Heart left ventricle (tissue), 16 donors: ENCODE results near the gene KRT85. TPM values are rescaled to one million over a fixed set of nuclear protein-coding genes. Genes with fewer than 3 reads are reported as not detected.

Source experiments
- ATAC-seq, 4 donors: fragments of 200-7000 bp; cut with Tn5 transposase; one replicate each; pipeline ENCODE4 v1.9.1; 2020 to 2022; ENCODE audit warnings: moderate library complexity in 4 of 4, mild to moderate bottlenecking in 3 of 4, moderate number of reproducible peaks in 1 of 4
- DNase-seq, 5 donors: peaks; one replicate each; pipeline ENCODE4 v3.0.0-alpha.2; 2020
- H3K27ac ChIP-seq, 12 donors: fragments of 200-600 bp; sonication (generic) in 4 of 12; one replicate each; pipeline versions ENCODE4 v1.5.0 to v1.8.0; 2016 to 2022; ENCODE audit warnings: mild to moderate bottlenecking in 2 of 12
- H3K27me3 ChIP-seq, 9 donors: fragments of 200-600 bp; sonication (generic) in 2 of 9; one replicate each; pipeline versions ENCODE4 v1.5.1 to v1.8.0; 2016 to 2022; ENCODE audit warnings: mild to moderate bottlenecking in 3 of 9
- H3K36me3 ChIP-seq, 9 donors: fragments of 200-600 bp; sonication (generic) in 2 of 9; one replicate each; pipeline versions ENCODE4 v1.5.0 to v1.8.0; 2018 to 2022; ENCODE audit warnings: mild to moderate bottlenecking in 2 of 9
- H3K4me1 ChIP-seq, 12 donors: fragments of 200-600 bp; sonication (generic) in 4 of 12; one replicate each; pipeline versions ENCODE4 v1.5.0 to v1.8.0; 2016 to 2022; ENCODE audit warnings: mild to moderate bottlenecking in 3 of 12
- H3K4me3 ChIP-seq, 12 donors: fragments of 200-600 bp; sonication (generic) in 4 of 12; one replicate each; pipeline versions ENCODE4 v1.5.0 to v1.8.0; 2017 to 2022; ENCODE audit warnings: mild to moderate bottlenecking in 9 of 12, moderate library complexity in 4 of 12
- H3K9me3 ChIP-seq, 12 donors: fragments of 200-600 bp; sonication (generic) in 4 of 12; one replicate each; pipeline versions ENCODE4 v1.5.0 to v1.8.0; 2016 to 2022; ENCODE audit warnings: mild to moderate bottlenecking in 1 of 12
- CTCF ChIP-seq, 12 donors: fragments of 200-600 bp; sonication (generic) in 4 of 12; IDR thresholded peaks; one replicate each; pipeline versions ENCODE4 v1.5.0 to v1.8.0; 2018 to 2022; ENCODE audit warnings: antibody characterized with exemption in 12 of 12, mild to moderate bottlenecking in 5 of 12
- POLR2A ChIP-seq, 2 donors: fragments of 450-650 bp; IDR thresholded peaks; one replicate each; pipeline ENCODE4 v1.6.1; 2017; ENCODE audit warnings: antibody characterized with exemption in 2 of 2, mild to moderate bottlenecking in 2 of 2, moderate library complexity in 2 of 2
- WGBS, 4 donors: extraction: QIAGEN DNeasy Blood & Tissue Kit in 2 of 4; methylation state at CpG; one replicate each; pipeline versions ENCODE4 v1.1.5 to v1.1.7; 2013 to 2018; 5-methylcytosine and 5-hydroxymethylcytosine counted together
- intact Hi-C, 10 donors: fragments of 100-400 bp; cut with DNase I; formaldehyde crosslinking; loops; one replicate each; pipeline versions ENCODE4 v1.11.1 to v1.14.2; 2022
- polyA plus RNA-seq, 2 donors: library from polyadenylated mRNA; stranded (reverse); fragments of 200-250 nt; gene quantifications; one replicate each; pipeline ENCODE4 v1.2.3, GENCODE V29; 2013
- total RNA-seq, 9 donors: library from RNA; depleted of rRNA in 2 of 9; stranded (reverse); fragments of >200 nt in 2 of 9; fragmentation: NEBNext Ultra II Directional in 3 of 9; extraction: Animal tissue kit (Norgen Biotek cat#: 25700) in 3 of 9; gene quantifications; one replicate each; pipeline versions ENCODE4 v1.1.0 to v1.2.4, GENCODE V29; 2016 to 2023
- donor health status: ischemic (EF 13 %, LVEDD 7.1; RV severe dilation, severe dysfunction).
- donor health status: healthy with polysubstance abuse.
- donor health status: DM: no; HTN: yes; CAD: no.
- donor health status: DM: no; HTN: no; CAD: no.
- donor health status: ischemic (EF 25% LVEDD 6.9; RV normal size, moderate dysfunction).
- donor health status: ischemic (EF 25% LVEDD 5.7; RV mildly dilated, moderate dysfunction).
- donor health status: healthy.
- donor health status: DM: yes; HTN: yes; CAD: no.
- donor health status: ischemic (EF 35%, LVEDD 5.7; RV mildly dilated, moderate dysfunction).
- donor health status: nonischemic (EF 11% LVEDD 7.7; RV severe dilation, severe dysfunction).
- donor health status: DM: yes; HTN: yes; CAD: no.
- donor health status: PGD.
- donor health status: ischemic (EF 29% LVEDD 5.4; RV normal size, mild dysfunction).
- donor health status: nonischemic (EF 23%, LVEDD 6.1; RV moderate dilation, normal function).

The KRT85 gene
- total and polyA plus RNA-seq, 11 donors = not detected

DNA sequence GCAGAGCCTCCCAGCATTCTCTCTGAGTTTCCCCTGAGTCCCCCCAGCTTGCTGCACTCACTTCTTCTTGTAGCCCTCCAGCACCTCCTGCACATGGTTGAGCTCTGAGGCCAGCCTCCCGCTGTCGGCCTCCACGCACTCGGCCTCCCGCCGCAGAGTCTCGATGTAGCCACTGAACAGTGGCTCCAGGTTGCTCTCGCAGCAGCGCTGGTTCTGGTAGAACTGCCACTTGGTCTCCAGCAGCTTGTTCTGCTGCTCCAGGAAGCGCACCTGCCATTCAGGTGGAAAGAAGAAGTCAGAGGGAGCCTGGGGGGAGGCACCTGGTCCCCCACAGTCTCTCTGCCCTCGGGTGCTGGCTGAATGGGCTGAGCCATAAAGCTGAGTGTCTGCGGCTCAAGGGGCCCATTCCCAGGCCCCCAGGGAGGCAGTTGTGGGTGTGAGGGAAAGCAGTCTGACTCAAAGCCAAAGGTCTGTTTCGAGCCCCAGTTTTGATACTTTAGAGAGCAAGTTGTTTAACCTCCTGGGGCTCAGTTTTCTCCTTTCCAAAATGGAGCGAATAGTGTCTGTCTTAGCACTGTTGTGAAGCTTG is 2.3 kb downstream of the KRT85 start:
- no peak overlapping the region for H3K4me3 ChIP-seq
- H3K27me3 ChIP-seq = peaks cover 0 to 10% (median 0%) of the 10 kb centered on the region in 9 donors
- TF ChIP-seq POLR2A (IDR thresholded peaks at IDR 0.05) = no peak
- no peak for TF ChIP-seq CTCF (IDR thresholded peaks at IDR 0.05)
- intact Hi-C loops = no loop called here
- no peak overlapping the region for H3K27ac ChIP-seq
- WGBS, 4 donors = 83 to 91% (median 87%) methylated on average over 12 to 14 of the region's 14 CpGs
- no peaks in the 10 kb centered on the region for H3K36me3 ChIP-seq
- DNase-seq = no peak
- ATAC-seq = no peak
- H3K4me1 ChIP-seq = no peaks in the 10 kb centered on the region
- no peaks in the 10 kb centered on the region for H3K9me3 ChIP-seq

DNA sequence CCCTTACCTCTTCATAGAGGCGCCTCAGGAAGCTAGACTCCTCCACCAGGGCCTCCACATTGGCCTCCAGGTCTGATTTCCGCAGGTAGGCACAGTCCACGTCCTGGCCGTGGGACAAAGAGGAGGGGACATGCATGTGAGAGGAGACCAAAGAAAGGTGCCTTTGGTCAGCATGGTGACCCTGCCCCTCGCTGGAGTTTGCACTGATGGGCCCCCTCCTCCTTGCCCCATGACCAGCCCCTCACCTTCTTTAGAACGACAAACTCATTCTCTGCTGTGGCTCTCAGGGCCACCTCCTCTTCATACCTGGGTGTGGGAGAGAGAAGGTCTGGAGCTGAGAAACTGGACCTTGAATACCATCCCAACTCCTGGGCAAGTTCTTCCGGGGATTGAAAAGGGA is 3.2 kb downstream of the KRT85 start:
- intact Hi-C loops = no loop called here
- Histone ChIP-seq H3K27ac (no peak overlapping the region), H3K4me1 (no peaks in the 10 kb centered on the region), H3K9me3 (no peaks in the 10 kb centered on the region), H3K4me3 (no peak overlapping the region), H3K27me3 (peaks cover 0 to 16% (median 0%) of the 10 kb centered on the region in 9 donors), H3K36me3 (no peaks in the 10 kb centered on the region)
- ATAC-seq (no peak), DNase-seq (no peak)
- WGBS, 4 donors = 81 to 85% (median 83%) methylated on average over 7 of the region's 7 CpGs
- TF ChIP-seq POLR2A (IDR thresholded peaks at IDR 0.05) (no peak), CTCF (IDR thresholded peaks at IDR 0.05) (no peak)

DNA sequence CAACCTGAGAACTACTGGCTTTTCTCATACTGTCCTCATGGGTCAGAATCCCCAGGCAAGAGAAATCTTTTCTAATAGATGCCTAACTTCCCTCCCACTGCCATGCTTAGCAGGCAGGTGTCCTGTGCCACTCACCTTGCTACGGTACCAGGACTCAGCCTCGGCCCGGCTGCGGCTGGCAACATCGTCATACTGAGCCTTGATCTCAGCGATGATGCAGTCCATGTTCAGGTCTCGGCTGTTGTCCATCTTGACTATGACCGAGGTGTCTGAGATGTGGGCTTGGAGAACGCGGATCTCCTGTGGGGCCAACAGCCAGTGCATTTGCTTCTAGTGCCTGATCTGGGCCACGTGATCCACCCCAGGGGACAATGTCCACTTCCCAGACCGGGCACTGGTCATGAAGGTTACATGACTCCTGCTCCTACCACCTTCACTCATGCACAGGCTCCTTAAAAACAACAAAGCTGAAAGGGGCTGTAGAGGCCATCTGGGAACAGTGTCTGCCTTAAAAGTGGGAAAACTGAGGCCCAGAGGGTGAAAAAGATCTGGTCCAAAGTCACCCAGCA is 4.1 kb downstream of the KRT85 start:
- no peak for ATAC-seq
- TF ChIP-seq POLR2A (IDR thresholded peaks at IDR 0.05) (no peak), CTCF (IDR thresholded peaks at IDR 0.05) (no peak)
- Histone ChIP-seq H3K4me3 (no peak overlapping the region), H3K27ac (no peak overlapping the region), H3K4me1 (no peaks in the 10 kb centered on the region), H3K36me3 (no peaks in the 10 kb centered on the region), H3K9me3 (no peaks in the 10 kb centered on the region), H3K27me3 (peaks cover 0 to 11% (median 0%) of the 10 kb centered on the region in 9 donors)
- DNase-seq = no peak
- intact Hi-C loops = no loop called here
- WGBS, 4 donors = 90 to 94% (median 91%) methylated on average over 12 of the region's 12 CpGs

- H3K9me3 ChIP-seq = no peaks in the 10 kb centered on the region
- WGBS, 4 donors = 79 to 88% (median 83%) methylated on average over 11 of the region's 11 CpGs
- H3K36me3 ChIP-seq = no peaks in the 10 kb centered on the region
- H3K27me3 ChIP-seq = peaks cover 0 to 12% (median 0%) of the 10 kb centered on the region in 9 donors
- no peak overlapping the region for H3K27ac ChIP-seq
- H3K4me1 ChIP-seq = no peaks in the 10 kb centered on the region
- H3K4me3 ChIP-seq = no peak overlapping the region
- intact Hi-C loops = no loop called here
- DNase-seq = no peak
- peak in 1 of 12 donors; percentile 13 for TF ChIP-seq CTCF (IDR thresholded peaks at IDR 0.05)
- no peak for TF ChIP-seq POLR2A (IDR thresholded peaks at IDR 0.05)
- ATAC-seq = no peak
These were observed 5.1 kb downstream of the KRT85 start for GRCh38 chr12:52362118-52362726.
